Esophagus squamous epithelium (tissue), 4 donors: ENCODE data around the gene RALGPS1.

Experiments
- POLR2A ChIP-seq, 4 donors: fragments of 450-650 bp; IDR thresholded peaks; one replicate each; pipeline ENCODE4 v1.6.1; 2017; ENCODE audit warnings: antibody characterized with exemption in 4 of 4, mild to moderate bottlenecking in 4 of 4, moderate library complexity in 3 of 4
- TF ChIP-seq, protein P1 (sequence below), 6 experiments: fragments of 450-650 bp in 4 of 6; fragments of 200-600 bp in 2 of 6; sonication (generic) in 2 of 6; IDR thresholded peaks; one replicate each; pipeline ENCODE4 v1.5.1; 2016 to 2019; ENCODE audit warnings: antibody characterized with exemption in 6 of 6, mild to moderate bottlenecking in 4 of 6, moderate library complexity in 4 of 6

- TF ChIP-seq, protein P1, sequence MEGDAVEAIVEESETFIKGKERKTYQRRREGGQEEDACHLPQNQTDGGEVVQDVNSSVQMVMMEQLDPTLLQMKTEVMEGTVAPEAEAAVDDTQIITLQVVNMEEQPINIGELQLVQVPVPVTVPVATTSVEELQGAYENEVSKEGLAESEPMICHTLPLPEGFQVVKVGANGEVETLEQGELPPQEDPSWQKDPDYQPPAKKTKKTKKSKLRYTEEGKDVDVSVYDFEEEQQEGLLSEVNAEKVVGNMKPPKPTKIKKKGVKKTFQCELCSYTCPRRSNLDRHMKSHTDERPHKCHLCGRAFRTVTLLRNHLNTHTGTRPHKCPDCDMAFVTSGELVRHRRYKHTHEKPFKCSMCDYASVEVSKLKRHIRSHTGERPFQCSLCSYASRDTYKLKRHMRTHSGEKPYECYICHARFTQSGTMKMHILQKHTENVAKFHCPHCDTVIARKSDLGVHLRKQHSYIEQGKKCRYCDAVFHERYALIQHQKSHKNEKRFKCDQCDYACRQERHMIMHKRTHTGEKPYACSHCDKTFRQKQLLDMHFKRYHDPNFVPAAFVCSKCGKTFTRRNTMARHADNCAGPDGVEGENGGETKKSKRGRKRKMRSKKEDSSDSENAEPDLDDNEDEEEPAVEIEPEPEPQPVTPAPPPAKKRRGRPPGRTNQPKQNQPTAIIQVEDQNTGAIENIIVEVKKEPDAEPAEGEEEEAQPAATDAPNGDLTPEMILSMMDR (IDR thresholded peaks at IDR 0.05), result no peak
- TF ChIP-seq POLR2A (IDR thresholded peaks at IDR 0.05), result no peak
Observed at GRCh38 chr9:126937444-126937843, 22.9 kb downstream of the RALGPS1 start.
